ENCODE data around the gene DNAH1.

The DNAH1 gene

DNA sequence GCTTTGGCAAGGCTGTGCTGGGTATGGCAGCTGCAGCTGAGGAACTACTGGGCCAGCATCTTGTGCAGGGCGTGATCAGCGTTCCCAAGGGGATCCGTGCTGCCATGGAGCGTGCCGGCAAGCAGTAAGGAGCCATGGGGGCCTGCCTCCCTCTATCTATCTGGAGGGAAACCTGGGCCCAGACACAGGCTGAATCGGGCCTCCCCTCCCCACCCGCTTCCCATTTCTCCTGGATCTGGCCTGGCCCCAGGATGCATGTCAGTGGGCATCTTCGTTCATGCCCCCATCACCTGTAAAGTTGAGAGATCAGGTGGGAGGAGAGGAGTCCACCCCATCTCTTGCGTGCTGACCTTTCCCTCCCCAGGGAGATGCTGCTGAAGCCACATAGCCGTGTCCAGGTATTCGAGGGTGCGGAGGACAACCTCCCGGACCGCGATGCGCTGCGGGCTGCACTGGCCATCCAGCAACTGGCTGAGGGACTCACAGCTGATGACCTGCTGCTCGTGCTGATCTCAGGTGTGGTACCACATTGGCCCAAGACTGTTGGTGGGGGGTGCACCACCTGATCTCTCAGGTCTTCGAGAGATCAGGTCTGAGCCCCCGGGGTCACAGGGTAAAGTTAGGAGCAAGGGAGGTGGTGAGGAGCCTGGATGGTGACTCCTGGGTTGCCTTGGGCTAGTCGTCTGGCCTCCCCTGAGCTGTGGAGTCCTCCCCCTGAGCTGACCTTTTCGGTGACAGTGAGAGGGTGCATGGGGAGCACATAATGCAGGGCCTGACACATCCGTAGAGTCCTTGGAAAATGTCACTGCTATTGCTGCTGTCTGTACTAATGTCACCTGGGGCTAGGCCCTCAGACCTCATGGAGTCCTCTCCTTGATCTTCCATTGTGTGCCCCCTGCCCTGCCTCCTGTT, 25.3 kb upstream of the DNAH1 start:
- DNase-seq (ENCODE audit: low read depth), result no peak

DNA sequence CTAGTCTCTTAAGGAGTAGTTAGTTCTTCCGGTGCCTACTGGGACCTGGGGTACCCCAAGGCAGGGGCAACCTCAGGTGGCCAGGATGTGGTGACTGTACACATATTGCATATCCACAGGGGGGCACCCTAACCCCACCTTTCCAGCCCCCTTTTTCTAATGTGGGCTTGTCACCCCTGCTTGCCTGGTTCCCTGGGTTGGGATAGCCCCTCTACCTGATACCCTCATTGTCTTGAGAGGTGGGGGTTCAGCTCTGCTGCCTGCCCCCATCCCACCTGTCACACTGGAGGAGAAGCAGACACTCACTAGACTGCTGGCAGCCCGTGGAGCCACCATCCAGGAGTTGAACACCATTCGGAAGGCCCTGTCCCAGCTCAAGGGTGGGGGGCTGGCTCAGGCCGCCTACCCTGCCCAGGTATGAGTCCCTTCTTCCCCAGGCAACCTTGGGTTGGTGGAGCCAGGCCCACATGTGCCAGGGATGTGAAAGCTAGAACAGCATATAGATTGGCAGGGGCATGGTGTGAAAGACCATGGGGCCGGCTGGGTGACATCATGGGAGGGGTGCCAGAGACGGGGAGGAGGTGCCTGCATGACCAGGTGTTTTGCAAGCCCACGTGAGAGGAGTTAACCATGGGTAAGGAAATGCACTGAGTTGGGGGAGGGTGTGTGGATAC, 24.5 kb upstream of the DNAH1 start:
- DNase-seq (ENCODE audit: low read depth), result no peak

DNA sequence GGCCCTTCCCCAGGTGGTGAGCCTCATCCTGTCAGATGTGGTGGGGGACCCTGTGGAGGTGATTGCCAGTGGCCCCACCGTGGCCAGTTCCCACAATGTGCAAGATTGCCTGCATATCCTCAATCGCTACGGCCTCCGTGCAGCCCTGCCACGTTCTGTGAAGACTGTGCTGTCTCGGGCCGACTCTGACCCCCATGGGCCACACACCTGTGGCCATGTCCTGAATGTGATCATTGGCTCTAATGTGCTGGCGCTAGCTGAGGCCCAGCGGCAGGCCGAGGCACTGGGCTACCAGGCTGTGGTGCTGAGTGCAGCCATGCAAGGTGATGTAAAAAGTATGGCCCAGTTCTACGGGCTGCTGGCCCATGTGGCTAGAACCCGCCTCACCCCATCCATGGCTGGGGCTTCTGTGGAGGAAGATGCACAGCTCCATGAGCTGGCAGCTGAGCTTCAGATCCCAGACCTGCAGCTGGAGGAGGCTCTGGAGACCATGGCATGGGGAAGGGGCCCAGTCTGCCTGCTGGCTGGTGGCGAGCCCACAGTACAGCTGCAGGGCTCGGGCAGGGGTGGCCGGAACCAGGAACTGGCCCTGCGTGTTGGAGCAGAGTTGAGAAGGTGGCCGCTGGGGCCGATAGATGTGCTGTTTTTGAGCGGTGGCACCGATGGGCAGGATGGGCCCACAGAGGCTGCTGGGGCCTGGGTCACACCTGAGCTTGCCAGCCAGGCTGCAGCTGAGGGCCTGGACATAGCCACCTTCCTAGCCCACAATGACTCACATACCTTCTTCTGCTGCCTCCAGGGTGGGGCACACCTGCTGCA, 23.7 kb upstream of the DNAH1 start:
- DNase-seq (ENCODE audit: low read depth), result no peak

DNA sequence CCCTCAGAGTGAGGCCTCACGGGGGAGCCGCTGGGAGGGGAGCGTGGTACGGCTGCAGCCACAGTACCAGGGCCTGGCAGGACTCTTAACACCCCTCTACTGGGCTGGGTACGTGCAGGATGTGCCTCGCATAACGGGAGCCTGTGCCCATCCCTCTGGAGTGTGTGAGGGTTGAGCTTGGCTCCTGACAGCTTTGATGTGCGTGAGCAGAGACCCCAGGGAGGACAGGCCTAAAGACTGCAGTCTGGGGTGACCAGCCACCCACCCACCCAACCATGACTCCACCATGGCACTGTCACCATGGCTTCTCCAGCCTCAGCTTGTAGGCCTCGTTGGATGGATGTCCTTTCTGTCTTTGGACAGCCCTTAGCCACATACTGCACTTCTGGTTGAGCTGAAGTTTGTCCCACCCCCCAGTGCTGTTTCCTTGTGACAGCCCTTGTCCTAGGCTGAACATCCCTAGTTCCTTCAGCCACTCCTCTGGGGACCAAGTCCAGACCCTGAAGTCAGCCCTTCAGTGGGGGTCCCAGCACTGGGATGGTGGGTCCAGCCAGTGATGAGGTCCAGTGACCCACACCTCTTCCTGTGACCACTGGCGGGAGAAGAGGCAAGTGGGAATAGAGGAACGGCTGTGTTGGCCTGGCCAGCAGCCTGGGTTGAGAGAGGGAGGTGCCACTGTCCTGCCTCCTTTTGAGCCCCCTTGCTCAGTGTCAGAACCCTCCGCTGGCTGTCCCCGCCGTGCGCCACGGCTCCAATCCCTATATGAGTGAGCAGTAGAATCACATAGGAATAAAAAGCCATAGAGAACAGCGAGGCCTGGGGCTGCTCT, 22.4 kb upstream of the DNAH1 start:
- DNase-seq (ENCODE audit: low read depth), result no peak

DNA sequence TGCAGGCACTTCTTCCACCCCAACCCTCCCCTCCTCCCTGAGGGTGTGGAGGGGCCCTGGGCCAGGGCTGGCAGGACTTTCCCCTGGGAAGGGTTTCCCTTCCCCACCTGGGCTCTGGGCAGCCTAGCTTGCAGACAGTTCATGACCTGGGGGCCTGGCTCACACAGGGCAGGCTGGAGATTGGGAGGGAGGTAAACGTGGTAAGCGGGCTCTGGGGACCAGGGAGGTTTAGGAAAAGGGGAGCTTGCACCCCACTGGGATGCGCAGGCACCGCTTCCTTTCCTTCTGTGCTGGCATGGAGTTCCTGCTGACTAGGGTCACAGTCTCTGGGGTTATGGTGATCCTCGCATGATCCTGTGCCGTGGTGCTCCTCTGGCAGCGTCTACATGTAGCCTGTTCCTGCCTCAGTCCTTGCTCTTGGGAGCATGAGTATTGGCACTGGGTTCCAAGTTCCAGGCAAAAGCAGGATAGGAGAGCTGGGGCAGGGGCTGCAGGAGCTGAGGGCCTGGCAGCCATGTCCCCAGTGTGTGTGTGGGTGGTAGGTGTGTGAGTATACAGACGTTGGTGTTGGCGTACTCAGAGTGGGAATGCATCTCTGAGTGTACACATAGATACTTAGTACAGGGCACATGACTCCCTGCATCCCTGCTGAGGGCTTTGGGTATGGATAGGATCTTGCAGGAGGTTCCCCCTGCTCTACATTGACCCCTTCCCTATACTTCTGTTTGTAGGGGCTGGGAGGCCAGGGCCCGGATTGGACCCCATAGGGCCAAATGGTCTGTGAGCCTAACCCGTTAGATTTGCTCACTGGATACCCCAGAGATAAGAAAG, 21.6 kb upstream of the DNAH1 start:
- DNase-seq (ENCODE audit: low read depth), result no peak

DNA sequence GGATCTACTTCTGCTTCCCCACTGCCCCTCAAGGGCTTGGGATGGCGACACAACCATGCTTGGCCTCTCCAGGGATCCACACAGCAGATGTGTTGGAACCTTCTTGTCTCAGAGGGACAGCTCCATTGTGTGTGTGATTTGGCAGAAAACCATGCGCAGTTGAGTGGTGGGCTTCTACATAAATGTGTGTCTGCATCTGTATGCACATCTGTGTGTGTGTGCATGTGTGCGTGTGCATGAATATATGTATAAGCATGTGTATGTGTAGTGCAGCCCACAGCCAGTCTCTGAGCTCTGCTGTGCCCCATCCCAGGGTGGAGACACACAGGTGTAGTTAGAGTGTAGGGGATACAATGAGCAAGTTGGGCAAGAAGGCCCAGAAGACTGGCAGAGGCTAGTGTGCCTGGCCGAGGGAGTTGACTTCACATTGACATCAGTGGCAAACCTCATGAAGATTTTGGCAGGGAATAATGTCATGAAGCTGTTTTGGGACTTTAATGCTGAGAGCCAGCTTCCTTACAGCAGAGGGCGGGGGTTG, 20.4 kb upstream of the DNAH1 start:
- no peak for DNase-seq (ENCODE audit: low read depth)

DNA sequence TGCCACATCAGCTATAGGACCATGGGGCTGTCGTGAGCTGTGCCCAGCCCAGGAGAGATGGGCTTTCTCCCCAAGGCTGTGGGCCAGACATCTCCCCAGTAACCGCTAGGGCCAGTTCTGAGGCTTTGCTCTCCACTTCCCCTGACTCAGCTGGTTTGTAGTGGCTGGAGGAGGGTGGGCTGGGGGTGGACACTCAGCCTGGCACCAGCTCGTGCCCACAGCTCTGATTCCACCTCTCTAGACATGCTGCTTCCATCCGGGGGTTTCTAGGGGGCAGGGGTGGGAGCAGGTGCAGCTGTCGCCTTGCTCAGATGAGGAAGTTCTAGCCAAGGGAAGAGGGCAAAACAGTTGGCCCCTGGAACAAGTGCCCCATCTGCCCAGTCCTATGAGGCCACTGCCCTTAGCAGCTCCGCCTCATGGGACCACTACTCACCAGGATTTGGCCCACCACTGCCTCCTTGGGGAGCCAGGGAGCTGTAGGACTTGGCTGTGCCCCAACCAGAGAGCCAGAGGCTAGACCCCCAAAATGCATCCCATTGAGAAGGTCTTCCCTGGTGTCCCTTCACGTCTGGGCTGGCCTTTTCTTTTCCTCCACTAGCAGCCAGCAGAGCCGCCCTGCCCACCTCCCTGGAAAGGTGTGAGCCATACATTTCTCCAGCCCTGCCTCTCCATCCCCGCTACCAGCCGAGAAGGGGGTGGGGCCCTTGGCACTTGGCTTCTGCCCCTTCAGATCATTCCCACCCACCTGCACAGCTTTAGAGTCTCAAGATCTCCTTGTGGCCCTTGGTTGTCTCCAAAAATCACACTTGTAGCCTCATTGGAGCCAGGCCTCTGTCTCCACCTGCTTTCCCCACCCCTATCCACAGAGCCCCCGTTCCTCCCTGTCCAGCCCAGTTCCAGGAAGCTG, 18.6 kb upstream of the DNAH1 start:
- no peak for DNase-seq (ENCODE audit: low read depth)

DNA sequence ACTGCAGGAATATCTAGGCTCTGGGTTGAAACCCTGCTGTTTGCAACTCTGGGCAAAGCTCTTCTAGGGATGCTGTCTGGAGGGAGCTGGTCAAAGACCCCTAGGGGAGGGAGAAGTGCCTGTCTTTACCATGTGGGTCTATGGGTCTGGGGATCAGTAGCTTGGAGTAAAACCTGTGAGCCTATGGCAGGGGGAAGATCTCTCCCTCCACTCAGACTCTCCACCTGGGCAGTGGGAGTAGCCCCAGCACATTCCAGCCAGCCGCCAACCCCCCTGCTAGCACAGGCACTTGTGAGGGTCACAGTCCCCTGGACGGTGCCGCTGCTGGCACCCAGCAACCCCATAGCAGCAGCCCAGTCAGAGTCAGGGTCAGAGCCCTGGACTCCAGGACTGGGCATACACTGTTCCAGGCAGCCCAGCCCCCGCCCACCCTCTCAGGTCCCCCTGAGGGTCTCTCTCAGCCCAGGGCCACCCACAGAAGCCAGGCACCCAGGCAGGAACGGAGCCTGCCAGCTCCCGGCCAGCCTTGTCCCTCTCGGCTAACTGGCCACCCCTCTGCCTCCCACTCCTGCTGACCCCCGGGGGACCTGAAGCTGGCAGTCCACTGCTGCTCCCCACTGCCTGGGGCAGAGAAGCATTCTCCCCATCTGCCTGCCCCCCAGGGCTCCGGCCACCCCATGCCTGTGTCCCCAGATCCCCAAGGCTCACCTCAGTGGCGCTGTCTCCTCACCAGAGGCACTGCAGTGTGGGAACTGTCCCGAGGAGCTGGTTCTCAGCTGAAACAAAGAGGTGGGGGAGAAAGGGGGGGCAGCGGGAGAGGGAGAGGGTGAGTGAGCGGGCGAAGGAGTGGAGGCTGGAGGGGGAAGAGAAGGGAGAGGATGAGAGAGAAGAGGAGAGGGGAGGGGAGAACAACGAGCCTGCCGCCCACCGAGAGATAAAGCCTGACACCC, 17.7 kb upstream of the DNAH1 start:
- DNase-seq (ENCODE audit: low read depth), result no peak

DNA sequence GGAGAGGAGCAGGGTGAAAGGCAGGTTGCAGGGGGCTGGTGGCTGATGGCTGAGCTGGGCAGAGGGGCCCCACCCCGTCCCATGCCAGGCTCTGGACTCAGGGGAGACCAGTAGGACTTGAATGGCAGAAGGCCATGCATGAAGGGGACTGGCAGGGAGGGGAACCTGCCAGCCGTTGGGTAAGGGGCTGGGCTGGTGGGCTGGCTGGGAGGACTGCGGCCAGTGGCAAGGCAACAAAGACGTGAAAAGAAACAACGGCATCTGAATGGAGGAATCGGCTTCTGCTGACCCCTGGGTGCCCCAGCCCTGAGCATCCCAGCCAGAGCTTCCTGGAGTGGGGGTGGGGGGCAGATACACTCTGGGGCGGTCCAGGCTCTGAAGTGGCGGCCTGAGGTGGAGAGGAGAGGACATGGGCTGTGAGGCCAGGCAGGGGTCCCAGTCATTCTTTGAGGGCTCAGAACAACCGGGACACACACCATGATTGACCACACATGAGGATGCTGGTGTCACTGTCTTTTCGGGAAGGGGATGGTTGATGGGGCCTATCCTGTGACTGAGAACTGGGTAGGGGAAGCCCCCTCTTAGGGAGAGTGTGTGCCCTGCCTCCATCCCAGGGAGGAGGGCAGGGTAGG, 16.8 kb upstream of the DNAH1 start:
- DNase-seq (ENCODE audit: low read depth), result no peak

DNA sequence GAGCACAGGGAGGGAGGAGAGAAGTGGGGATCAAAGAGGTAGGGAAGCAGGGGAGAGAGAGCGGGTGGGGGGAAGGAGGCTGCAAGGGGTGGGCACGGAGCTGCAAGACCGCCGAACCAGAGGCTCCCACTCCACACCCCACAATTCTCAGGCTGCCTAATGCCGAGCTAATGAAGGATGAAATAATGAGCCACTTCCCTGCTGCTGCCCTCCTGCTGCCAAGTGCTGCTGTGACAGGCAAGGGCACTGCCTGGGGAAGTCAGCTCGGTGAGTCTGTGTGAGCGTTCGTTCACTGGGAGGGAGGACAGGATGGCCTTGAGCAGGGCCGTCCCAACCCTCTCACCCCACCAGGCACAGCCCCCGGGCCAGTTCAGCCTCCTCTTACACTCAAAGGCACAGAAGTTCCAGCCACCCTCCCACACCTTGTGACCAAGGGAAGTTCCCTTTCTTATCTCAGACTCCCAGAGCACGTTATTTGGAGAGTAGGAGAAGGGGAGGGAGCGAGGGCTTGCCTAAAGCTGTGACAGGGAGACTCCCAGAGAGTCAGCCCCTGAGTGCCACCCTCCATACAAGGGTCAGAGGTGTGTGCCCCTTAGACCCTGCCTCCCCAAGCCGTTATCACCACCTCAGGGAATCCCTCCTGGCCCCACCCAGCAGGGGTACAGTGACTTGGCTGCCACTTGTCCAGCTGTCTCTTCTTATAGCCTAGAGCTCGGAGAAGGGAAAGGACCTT, 16.1 kb upstream of the DNAH1 start:
- DNase-seq (ENCODE audit: low read depth), result no peak

DNA sequence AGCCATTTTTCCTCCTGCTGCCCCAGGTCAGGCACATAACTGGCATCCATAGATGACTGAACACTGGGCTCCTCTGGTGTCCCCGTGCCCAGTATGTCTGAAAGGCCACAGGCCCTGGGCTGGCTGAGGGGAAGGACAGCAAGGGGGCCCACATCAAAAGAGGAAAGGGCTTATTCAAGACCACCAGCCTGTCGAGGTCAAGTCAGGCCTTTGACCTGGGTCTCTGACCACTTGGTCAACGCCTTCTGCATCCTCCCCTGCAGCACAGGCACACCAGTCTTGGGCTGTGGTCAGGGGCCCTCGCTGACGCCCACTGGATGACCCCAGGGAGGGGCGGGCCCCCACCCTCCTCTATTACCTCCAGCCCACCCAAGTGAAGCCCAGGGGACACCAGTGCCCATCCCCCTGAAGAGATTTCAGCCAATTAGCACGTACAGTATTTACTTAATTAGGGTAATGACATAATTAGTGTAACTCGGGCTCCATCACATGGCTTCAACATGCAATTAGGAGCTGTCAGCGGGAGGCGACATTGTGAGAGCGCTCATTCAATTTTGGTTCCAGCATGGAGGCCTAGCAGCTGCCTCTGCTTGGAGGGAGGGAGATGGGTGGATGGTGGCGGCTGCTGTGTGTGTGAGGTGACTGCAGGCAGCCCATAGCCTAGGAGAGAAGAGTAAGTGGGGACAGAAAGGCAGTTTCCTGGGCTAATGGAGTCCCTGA, 13.5 kb upstream of the DNAH1 start:
- no peak for DNase-seq (ENCODE audit: low read depth)

DNA sequence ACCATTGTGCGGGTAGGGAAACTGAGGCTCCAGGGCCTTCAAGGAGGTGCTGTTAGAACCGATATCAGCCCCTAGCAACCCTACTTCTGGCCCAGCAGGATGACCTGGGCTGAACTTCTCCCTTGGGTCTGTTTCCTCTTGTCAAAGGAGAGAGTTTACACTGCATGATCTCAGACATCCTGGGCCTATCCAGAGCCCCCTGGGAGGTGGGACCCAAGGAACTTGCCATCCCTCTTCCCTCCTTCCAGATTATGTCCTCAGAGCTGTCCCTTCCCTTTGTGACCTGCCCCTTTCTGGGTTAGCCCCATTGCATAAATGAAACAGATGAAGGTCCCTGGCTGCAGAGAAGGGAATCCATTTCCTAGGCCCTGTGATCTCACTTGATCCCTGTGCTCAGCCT, 12.3 kb upstream of the DNAH1 start:
- DNase-seq (ENCODE audit: low read depth), result no peak

DNA sequence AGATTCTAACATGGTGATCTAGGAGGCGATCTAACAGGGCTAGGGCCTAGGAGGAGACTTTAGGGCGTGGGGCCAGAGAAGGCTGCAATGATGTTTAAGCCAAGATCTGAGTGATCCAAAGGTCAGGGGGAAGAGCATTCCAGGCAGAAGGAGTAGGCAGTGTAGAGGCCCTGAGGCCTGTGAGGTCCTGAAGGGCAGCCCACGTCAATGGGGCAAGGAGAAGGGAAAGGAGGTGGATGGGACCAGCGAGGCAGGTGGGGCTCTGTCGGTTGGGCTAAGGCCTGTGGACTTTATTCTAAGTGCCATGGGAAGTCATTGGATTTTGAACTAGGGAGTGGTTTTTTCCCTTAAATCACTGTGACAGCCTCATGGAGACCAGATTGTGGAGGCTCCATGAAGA, 10.2 kb upstream of the DNAH1 start:
- no peak for DNase-seq (ENCODE audit: low read depth)

DNA sequence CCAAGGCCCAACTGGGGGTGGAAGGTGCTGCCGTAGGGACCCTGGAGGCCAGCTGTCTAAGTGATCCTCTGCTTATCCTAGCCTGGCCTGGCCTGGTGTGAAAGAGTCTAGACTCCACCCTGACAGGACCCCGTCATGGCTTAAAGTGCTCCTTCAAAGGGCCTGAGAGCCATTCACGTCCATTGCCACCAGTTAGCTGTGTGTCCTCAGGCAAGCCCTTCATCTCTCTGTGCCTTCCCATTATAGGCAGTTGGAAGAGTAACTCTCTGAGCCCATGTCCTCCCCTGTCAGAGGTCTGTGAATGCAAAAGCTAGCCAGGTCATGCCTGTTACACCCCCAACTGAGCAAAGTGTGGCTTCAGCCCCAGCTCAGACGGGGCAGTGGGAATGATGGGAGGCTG, 9.1 kb upstream of the DNAH1 start:
- DNase-seq (ENCODE audit: low read depth), result no peak

DNA sequence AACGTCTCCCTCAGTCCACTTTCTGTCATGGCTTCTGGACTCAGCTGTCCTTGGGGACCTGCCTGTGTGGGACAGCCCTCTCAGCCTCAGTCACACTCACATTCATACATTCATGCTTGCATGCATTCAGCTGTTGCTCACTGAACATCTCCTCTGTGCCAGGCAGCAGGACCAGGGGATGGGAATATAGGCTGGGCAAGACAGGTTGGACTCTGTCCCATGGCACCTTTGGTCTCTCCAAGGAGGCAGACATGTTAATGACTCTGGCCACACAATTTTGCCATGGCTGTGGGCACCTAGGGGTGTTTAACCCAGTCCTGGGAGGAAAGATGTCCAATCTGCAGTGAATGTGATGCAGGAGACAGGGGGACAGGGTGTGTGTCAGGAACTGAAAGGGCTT, 7.8 kb upstream of the DNAH1 start:
- DNase-seq (ENCODE audit: low read depth), result no peak

DNA sequence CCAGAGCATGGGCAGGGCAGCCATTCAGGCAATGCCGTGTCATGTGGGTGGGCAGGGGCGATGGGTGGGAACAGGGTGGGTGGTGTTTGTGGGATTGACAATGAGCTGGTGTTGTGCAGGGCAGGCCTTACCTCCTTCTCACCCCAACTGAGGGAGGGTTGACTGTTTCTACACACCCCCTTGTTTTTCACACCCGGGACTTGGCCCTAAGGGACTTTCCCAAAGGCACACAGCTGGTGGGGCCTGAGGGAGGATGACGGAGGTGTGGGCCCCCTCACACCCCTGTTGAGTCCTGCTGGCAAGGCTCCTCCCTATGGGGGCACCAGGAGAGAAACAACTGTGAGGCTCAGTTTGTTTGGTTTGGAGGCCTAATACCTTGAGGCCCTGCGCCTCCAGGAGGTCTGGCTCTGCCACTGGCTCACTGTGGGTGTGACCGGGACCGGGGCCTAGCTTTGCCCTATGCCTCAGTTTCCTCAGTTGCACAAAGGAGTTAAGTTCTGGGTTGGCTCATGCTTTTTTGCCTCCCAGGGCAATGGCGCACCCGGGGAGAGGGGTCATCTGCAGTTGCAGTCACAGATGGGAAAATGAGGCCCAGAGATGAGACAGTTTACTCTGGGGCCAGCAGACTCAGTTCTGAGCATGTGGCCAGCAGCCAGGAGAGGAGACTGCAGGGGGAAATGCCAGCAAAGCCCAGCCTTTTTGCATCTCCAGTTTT, 5.1 kb upstream of the DNAH1 start:
- no peak for DNase-seq (ENCODE audit: low read depth)

Data from HS-27A (cell line).